HEK293 (cell line): ENCODE measurements around the gene UBR2.

Experiments
- ZBTB17 ChIP-seq: fragments of 450-650 bp; formaldehyde crosslinking; IDR thresholded peaks from 2 replicates; pipeline ENCODE4 v1.5.1; 2016; ENCODE audit warnings: missing biosample characterization, missing genetic modification characterization
- ZNF449 ChIP-seq: fragments of 450-650 bp; formaldehyde crosslinking; IDR thresholded peaks from 2 replicates; pipeline ENCODE4 v1.5.1; 2017; ENCODE audit warnings: missing biosample characterization, mild to moderate bottlenecking, missing genetic modification characterization, moderate library complexity

Gene UBR2

GRCh38 chr6:42742116-42742894 is 178.5 kb downstream of the UBR2 start (continued):
- TF ChIP-seq ZNF449 (tag by site-specific recombination) (peak; percentile 85; the same call in 1 of the 2 replicates), ZBTB17 (tag by site-specific recombination) (peak; percentile 57)
